Measurements from ENCODE around the gene ZNF622. TPM values are rescaled to one million over a fixed set of nuclear protein-coding genes. Genes with fewer than 3 reads are reported as not detected.

Gene ZNF622
- 10 to 100 TPM; 21.1 to 27.3 (median 25.5) TPM for total RNA-seq

GRCh38 chr5:16465544-16466432, at the start of gene ZNF622:
ZNF622 (minus strand) TSS chr5:16465800; CDS start chr5:16465665, 135 bp downstream.
- DNase-seq (ENCODE audit: low spot score in 2 of 2): peak; percentile 95
- H3K4me1 ChIP-seq: peaks cover 52% of the 10 kb centered on the region

GRCh38 chr5:16510098-16510497, 44.5 kb upstream of the ZNF622 start:
- no peak overlapping the region for H3K4me3 ChIP-seq
- WGBS: 50% methylated on average over 3 of the region's 3 CpGs
- H3K36me3 ChIP-seq: no peaks in the 10 kb centered on the region
- no peaks in the 10 kb centered on the region for H3K27me3 ChIP-seq
- peaks cover 18% of the 10 kb centered on the region for H3K4me1 ChIP-seq
- TF ChIP-seq CTCF (IDR thresholded peaks at IDR 0.05): no peak
- no peak for TF ChIP-seq POLR2A (IDR thresholded peaks at IDR 0.05)
- TF ChIP-seq POLR2AphosphoS5 (IDR thresholded peaks at IDR 0.05): no peak
- no peak for TF ChIP-seq EP300 (IDR thresholded peaks at IDR 0.05)
- no peak overlapping the region for H3K27ac ChIP-seq
- H3K9me3 ChIP-seq: no peaks in the 10 kb centered on the region
- no peak for DNase-seq (ENCODE audit: low spot score in 2 of 2)

More at GRCh38 chr5:16465544-16466432, at the start of gene ZNF622:
- H3K27ac ChIP-seq: peak within 1 kb of the TSS; percentile 82
- H3K27me3 ChIP-seq: no peaks in the 10 kb centered on the region
- WGBS: under 1% methylated on average over 20 of the region's 75 CpGs
- no peaks in the 10 kb centered on the region for H3K9me3 ChIP-seq
- H3K36me3 ChIP-seq: peaks cover 28% of the 10 kb centered on the region
- TF ChIP-seq POLR2AphosphoS5 (IDR thresholded peaks at IDR 0.05) (peak in 2 of 3 donors; percentile 61 to 86), EP300 (IDR thresholded peaks at IDR 0.05) (no peak), CTCF (IDR thresholded peaks at IDR 0.05) (no peak), POLR2A (IDR thresholded peaks at IDR 0.05) (peak; percentile 27 to 89)
- H3K4me3 ChIP-seq: peak within 1 kb of the TSS; percentile 76

GRCh38 chr5:16508730-16509531, 43.3 kb upstream of the ZNF622 start:
- 31% methylated on average over 15 of the region's 15 CpGs for WGBS
- no peak for DNase-seq (ENCODE audit: low spot score in 2 of 2)
- Histone ChIP-seq H3K4me3 (peak overlapping the region; percentile 34), H3K27ac (peak overlapping the region; percentile 82), H3K36me3 (no peaks in the 10 kb centered on the region), H3K4me1 (peaks cover 18% of the 10 kb centered on the region), H3K27me3 (no peaks in the 10 kb centered on the region), H3K9me3 (no peaks in the 10 kb centered on the region)
- TF ChIP-seq CTCF (IDR thresholded peaks at IDR 0.05) (no peak), EP300 (IDR thresholded peaks at IDR 0.05) (no peak), POLR2A (IDR thresholded peaks at IDR 0.05) (no peak), POLR2AphosphoS5 (IDR thresholded peaks at IDR 0.05) (no peak)

GRCh38 chr5:16507716-16508115, 42.1 kb upstream of the ZNF622 start:
- no peaks in the 10 kb centered on the region for H3K27me3 ChIP-seq
- peak overlapping the region; percentile 82 for H3K27ac ChIP-seq
- no peak for DNase-seq (ENCODE audit: low spot score in 2 of 2)
- peak overlapping the region; percentile 34 for H3K4me3 ChIP-seq
- H3K4me1 ChIP-seq: peaks cover 18% of the 10 kb centered on the region
- no peaks in the 10 kb centered on the region for H3K36me3 ChIP-seq
- no peaks in the 10 kb centered on the region for H3K9me3 ChIP-seq
- TF ChIP-seq EP300 (IDR thresholded peaks at IDR 0.05) (no peak), CTCF (IDR thresholded peaks at IDR 0.05) (no peak), POLR2AphosphoS5 (IDR thresholded peaks at IDR 0.05) (no peak), POLR2A (IDR thresholded peaks at IDR 0.05) (no peak)

- H3K36me3 ChIP-seq: no peaks in the 10 kb centered on the region
- no peak overlapping the region for H3K4me3 ChIP-seq
- 71% methylated on average over 6 of the region's 6 CpGs for WGBS
- peaks cover 18% of the 10 kb centered on the region for H3K4me1 ChIP-seq
- no peak for TF ChIP-seq EP300 (IDR thresholded peaks at IDR 0.05)
- TF ChIP-seq POLR2AphosphoS5 (IDR thresholded peaks at IDR 0.05): no peak
- no peak for TF ChIP-seq POLR2A (IDR thresholded peaks at IDR 0.05)
- no peak for TF ChIP-seq CTCF (IDR thresholded peaks at IDR 0.05)
- no peak for DNase-seq (ENCODE audit: low spot score in 2 of 2)
- no peaks in the 10 kb centered on the region for H3K9me3 ChIP-seq
- no peak overlapping the region for H3K27ac ChIP-seq
- H3K27me3 ChIP-seq: no peaks in the 10 kb centered on the region
Observed at GRCh38 chr5:16505904-16506303, 40.3 kb upstream of the ZNF622 start.
